K562 (cell line): ENCODE results near the gene CMBL. TPM values are rescaled to one million over a fixed set of nuclear protein-coding genes. Genes with fewer than 3 reads are reported as not detected.

Experiments
- KLF1 ChIP-seq: fragments of 450-650 bp; IDR thresholded peaks from 2 replicates; pipeline ENCODE4 v1.6.1; 2016; ENCODE audit warnings: missing genetic modification characterization, missing compliant biosample characterization
- NR2F6 ChIP-seq: fragments of 450-650 bp; formaldehyde crosslinking; IDR thresholded peaks from 2 replicates; pipeline ENCODE4 v1.4.0; 2020; ENCODE audit warnings: mild to moderate bottlenecking
- POLR2A ChIP-seq: fragments of 450-650 bp; conservative IDR thresholded peaks from 2 replicates; pipeline ENCODE4 v1.6.1; 2016
- POLR2AphosphoS5 ChIP-seq: IDR thresholded peaks from 2 replicates; pipeline ENCODE4 v1.6.1; 2011; ENCODE audit warnings: mild to moderate bottlenecking, low read depth, low read length, moderate library complexity; ENCODE audit not compliant: control insufficient read depth, insufficient read depth
- POLR2G ChIP-seq: fragments of 200-400 bp; formaldehyde crosslinking; IDR thresholded peaks from 2 replicates; pipeline ENCODE4 v1.6.1; 2017; ENCODE audit warnings: low read depth, mild to moderate bottlenecking, antibody characterized with exemption, low read length, moderate library complexity
- SUPT5H ChIP-seq: fragments of 450-650 bp; IDR thresholded peaks from 2 replicates; pipeline ENCODE4 v1.6.1; 2016
- XRCC4 ChIP-seq: IDR thresholded peaks from one replicate; pipeline ENCODE4 v1.6.1; 2011; ENCODE audit not compliant: insufficient read depth, insufficient read length; ENCODE audit errors: extremely low read depth
- YY1 ChIP-seq, 3 experiments: IDR thresholded peaks; 2 replicates each; pipeline ENCODE4 v1.6.1; 2011; ENCODE audit warnings: low read length in 2 of 3, mild to moderate bottlenecking in 2 of 3, moderate library complexity in 2 of 3, borderline replicate concordance in 1 of 3, control low read depth in 1 of 3, low read depth in 1 of 3; ENCODE audit not compliant: insufficient read depth in 3 of 3, insufficient replicate concordance in 2 of 3, control insufficient read depth in 1 of 3, insufficient read length in 1 of 3; ENCODE audit errors: extremely low read depth in 1 of 3
- ZNF431 ChIP-seq: sonication (generic); formaldehyde crosslinking; IDR thresholded peaks from 2 replicates; pipeline ENCODE4 v1.8.0; 2022; ENCODE audit warnings: mild to moderate bottlenecking, missing genetic modification reagents
- ZNF75A ChIP-seq: fragments of 450-650 bp; formaldehyde crosslinking; IDR thresholded peaks from 2 replicates; pipeline ENCODE4 v1.4.0; 2020; ENCODE audit warnings: mild to moderate bottlenecking
- ZNF830 ChIP-seq: fragments of 250-450 bp; sonication (Bioruptor Pico); IDR thresholded peaks from 2 replicates; pipeline ENCODE4 v1.5.0; 2021; ENCODE audit warnings: mild to moderate bottlenecking
- polyA plus RNA-seq, 8 experiments: library from polyadenylated mRNA; depleted of rRNA in 4 of 8; stranded (reverse) in 5 of 8; unstranded in 3 of 8; fragments of >200 nt; fragmentation: Nextera tagmentation in 2 of 8; fragmentation: Illumina TruSeq in 1 of 8; extraction: Ambion mirVana in 2 of 8; extraction: Trizol in 1 of 8; gene quantifications; 2 replicates each; pipeline versions ENCODE4 v1.2.1 to v1.2.3, GENCODE V29; 2011 to 2014; ENCODE audit warnings: inconsistent platforms in 1 of 8, missing spikeins in 1 of 8
- total RNA-seq, 7 experiments: library from RNA; depleted of rRNA in 6 of 7; stranded (reverse); fragments of >200 nt in 6 of 7; fragmentation: Illumina TruSeq in 2 of 7; extraction: Trizol in 2 of 7; gene quantifications; 2 replicates each; pipeline versions ENCODE4 v1.2.1 to v1.2.3, GENCODE V29; 2011 to 2021; ENCODE audit warnings: low replicate concordance in 1 of 7
- TF ChIP-seq, protein P1 (sequence below): IDR thresholded peaks from 2 replicates; pipeline ENCODE4 v1.6.1; 2016; ENCODE audit warnings: missing genetic modification characterization, missing compliant biosample characterization
- TF ChIP-seq, protein P2 (sequence below): fragments of 450-650 bp; formaldehyde crosslinking; IDR thresholded peaks from 2 replicates; pipeline ENCODE4 v1.4.0; 2022; ENCODE audit warnings: missing genetic modification characterization
- TF ChIP-seq, protein P3 (sequence below): fragments of 150-350 bp; conservative IDR thresholded peaks from 2 replicates; pipeline ENCODE4 v1.6.1; 2014; ENCODE audit warnings: low read length

The CMBL gene
- total and polyA plus RNA-seq, 9 of the 15 experiments (the other 6 are each of a cell fraction or from before 2014, with no cell fraction given) = 22.6 to 192 (median 71.1) TPM

DNA sequence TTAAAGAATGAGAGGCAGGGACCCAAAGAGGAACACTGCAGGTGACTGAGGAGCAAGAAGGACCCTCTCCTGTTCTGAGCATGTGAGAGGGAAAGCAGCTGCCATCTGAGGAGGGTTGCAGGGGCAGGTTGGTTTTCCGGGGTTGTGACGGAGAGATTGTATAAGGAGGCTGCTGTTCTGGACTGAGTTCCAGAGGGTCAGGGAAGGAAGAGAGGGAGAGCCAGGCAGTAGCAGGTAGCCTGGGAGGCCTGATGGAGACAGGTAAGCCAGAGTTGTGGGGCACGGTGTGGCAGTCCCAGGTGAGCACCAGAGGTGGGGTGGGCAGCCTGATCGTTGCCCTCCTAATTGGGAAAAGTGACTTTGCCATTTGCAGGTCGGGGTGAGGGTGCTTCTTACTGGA is 47.8 kb downstream of the CMBL start (continued):
- TF ChIP-seq KLF1 = no peak
- TF ChIP-seq, protein P1, sequence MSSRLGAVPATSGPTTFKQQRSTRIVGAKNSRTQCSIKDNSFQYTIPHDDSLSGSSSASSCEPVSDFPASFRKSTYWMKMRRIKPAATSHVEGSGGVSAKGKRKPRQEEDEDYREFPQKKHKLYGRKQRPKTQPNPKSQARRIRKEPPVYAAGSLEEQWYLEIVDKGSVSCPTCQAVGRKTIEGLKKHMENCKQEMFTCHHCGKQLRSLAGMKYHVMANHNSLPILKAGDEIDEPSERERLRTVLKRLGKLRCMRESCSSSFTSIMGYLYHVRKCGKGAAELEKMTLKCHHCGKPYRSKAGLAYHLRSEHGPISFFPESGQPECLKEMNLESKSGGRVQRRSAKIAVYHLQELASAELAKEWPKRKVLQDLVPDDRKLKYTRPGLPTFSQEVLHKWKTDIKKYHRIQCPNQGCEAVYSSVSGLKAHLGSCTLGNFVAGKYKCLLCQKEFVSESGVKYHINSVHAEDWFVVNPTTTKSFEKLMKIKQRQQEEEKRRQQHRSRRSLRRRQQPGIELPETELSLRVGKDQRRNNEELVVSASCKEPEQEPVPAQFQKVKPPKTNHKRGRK = no peak
- TF ChIP-seq, protein P2, sequence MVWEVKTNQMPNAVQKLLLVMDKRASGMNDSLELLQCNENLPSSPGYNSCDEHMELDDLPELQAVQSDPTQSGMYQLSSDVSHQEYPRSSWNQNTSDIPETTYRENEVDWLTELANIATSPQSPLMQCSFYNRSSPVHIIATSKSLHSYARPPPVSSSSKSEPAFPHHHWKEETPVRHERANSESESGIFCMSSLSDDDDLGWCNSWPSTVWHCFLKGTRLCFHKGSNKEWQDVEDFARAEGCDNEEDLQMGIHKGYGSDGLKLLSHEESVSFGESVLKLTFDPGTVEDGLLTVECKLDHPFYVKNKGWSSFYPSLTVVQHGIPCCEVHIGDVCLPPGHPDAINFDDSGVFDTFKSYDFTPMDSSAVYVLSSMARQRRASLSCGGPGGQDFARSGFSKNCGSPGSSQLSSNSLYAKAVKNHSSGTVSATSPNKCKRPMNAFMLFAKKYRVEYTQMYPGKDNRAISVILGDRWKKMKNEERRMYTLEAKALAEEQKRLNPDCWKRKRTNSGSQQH (CRISPR knock-in tag) = no peak
- TF ChIP-seq, protein P3, sequence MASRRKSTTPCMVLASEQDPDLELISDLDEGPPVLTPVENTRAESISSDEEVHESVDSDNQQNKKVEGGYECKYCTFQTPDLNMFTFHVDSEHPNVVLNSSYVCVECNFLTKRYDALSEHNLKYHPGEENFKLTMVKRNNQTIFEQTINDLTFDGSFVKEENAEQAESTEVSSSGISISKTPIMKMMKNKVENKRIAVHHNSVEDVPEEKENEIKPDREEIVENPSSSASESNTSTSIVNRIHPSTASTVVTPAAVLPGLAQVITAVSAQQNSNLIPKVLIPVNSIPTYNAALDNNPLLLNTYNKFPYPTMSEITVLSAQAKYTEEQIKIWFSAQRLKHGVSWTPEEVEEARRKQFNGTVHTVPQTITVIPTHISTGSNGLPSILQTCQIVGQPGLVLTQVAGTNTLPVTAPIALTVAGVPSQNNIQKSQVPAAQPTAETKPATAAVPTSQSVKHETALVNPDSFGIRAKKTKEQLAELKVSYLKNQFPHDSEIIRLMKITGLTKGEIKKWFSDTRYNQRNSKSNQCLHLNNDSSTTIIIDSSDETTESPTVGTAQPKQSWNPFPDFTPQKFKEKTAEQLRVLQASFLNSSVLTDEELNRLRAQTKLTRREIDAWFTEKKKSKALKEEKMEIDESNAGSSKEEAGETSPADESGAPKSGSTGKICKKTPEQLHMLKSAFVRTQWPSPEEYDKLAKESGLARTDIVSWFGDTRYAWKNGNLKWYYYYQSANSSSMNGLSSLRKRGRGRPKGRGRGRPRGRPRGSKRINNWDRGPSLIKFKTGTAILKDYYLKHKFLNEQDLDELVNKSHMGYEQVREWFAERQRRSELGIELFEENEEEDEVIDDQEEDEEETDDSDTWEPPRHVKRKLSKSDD = no peak
- TF ChIP-seq POLR2G = 0 out of 2 replicates have a peak, but pooled peaks have one; percentile 48
- peak; percentile 61; the same call in 1 of the 2 replicates for TF ChIP-seq SUPT5H
- TF ChIP-seq ZNF830 (CRISPR knock-in tag) = no peak
- 0 out of 2 replicates have a peak, but pooled peaks have one; percentile 11 for TF ChIP-seq POLR2AphosphoS5
- TF ChIP-seq ZNF431 (CRISPR knock-in tag) = 0 out of 2 replicates have a peak, but pooled peaks have one; percentile 24
- TF ChIP-seq NR2F6 (CRISPR knock-in tag) = no peak
- TF ChIP-seq POLR2A = peak; percentile 64
- no peak for TF ChIP-seq YY1 (IDR thresholded peaks at IDR 0.05; ENCODE audit: borderline replicate concordance in 1 of 3, control insufficient read depth in 1 of 3, extremely low read depth in 1 of 3, insufficient read depth in 3 of 3, insufficient read length in 1 of 3, insufficient replicate concordance in 2 of 3, low read depth in 1 of 3, low read length in 2 of 3)
- TF ChIP-seq ZNF75A (CRISPR knock-in tag) = no peak
- no peak for TF ChIP-seq XRCC4
